CD4-positive, alpha-beta T cell (primary cell): ENCODE data around the gene YIF1A. TPM values are rescaled to one million over a fixed set of nuclear protein-coding genes. Genes with fewer than 3 reads are reported as not detected.

Experiments
- ATAC-seq: fragments of 200-7000 bp; cut with Tn5 transposase; one replicate; pipeline ENCODE4 v1.10.0; 2022; ENCODE audit warnings: mild to moderate bottlenecking; ENCODE audit not compliant: poor library complexity
- CTCF ChIA-PET: fragments of 350-600 bp; sonication (Branson Sonifier 250); formaldehyde crosslinking; loops from one replicate; lab custom pipeline; 2021; ENCODE audit warnings: antibody characterized with exemption, inconsistent platforms; lab: Charles Lee
- POLR2A ChIA-PET: fragments of 350-600 bp; sonication (Branson Sonifier 250); formaldehyde crosslinking; loops from one replicate; lab custom pipeline; 2021; ENCODE audit warnings: antibody characterized with exemption, inconsistent platforms; lab: Charles Lee
- DNase-seq, 14 experiments: peaks; one replicate each; pipeline ENCODE4 v3.0.0-alpha.2; 2013 to 2020; ENCODE audit warnings: mixed read lengths in 2 of 14
- H3K27ac ChIP-seq, 2 donors: one replicate each; pipeline versions ENCODE4 v1.5.1 to v1.7.0; 2013; ENCODE audit warnings: low read length in 2 of 2, low read depth in 1 of 2, mild to moderate bottlenecking in 1 of 2
- H3K27me3 ChIP-seq, 2 experiments: 1 replicate in 1 of 2; 2 replicates in 1 of 2; pipeline versions ENCODE4 v1.6.1 to v1.7.0; 2013; ENCODE audit warnings: low read length in 2 of 2, control low read depth in 1 of 2, mild to moderate bottlenecking in 1 of 2, moderate library complexity in 1 of 2; ENCODE audit not compliant: insufficient read depth in 2 of 2, control insufficient read depth in 1 of 2
- H3K36me3 ChIP-seq: one replicate; pipeline ENCODE4 v1.6.1; 2013; ENCODE audit warnings: low read length, control low read depth; ENCODE audit not compliant: insufficient read depth
- H3K4me1 ChIP-seq: one replicate; pipeline ENCODE4 v1.6.1; 2013; ENCODE audit warnings: low read length, control low read depth; ENCODE audit not compliant: insufficient read depth
- H3K4me3 ChIP-seq: one replicate; pipeline ENCODE4 v1.5.1; 2013; ENCODE audit warnings: mild to moderate bottlenecking, low read length, moderate library complexity
- H3K9me3 ChIP-seq, 2 experiments: 1 replicate in 1 of 2; 2 replicates in 1 of 2; pipeline versions ENCODE4 v1.6.1 to v1.7.0; 2013; ENCODE audit warnings: low read length in 2 of 2, mild to moderate bottlenecking in 2 of 2, control low read depth in 1 of 2, moderate library complexity in 1 of 2; ENCODE audit not compliant: control insufficient read depth in 1 of 2, insufficient read depth in 1 of 2
- H3K27ac Mint-ChIP-seq: one replicate; pipeline ENCODE4 v1.8.0; 2020; ENCODE audit warnings: mixed read lengths
- H3K27me3 Mint-ChIP-seq: one replicate; pipeline ENCODE4 v1.8.0; 2021; ENCODE audit warnings: mixed read lengths
- H3K36me3 Mint-ChIP-seq: one replicate; pipeline ENCODE4 v1.8.0; 2021; ENCODE audit warnings: low read depth, mixed read lengths
- H3K4me1 Mint-ChIP-seq: one replicate; pipeline ENCODE4 v1.8.0; 2021; ENCODE audit warnings: low read depth, mixed read lengths
- H3K4me3 Mint-ChIP-seq: one replicate; pipeline ENCODE4 v1.8.0; 2020; ENCODE audit warnings: mild to moderate bottlenecking, mixed read lengths
- H3K9me3 Mint-ChIP-seq: one replicate; pipeline ENCODE4 v1.8.0; 2020; ENCODE audit warnings: mixed read lengths
- intact Hi-C, 2 experiments: fragments of 100-400 bp; cut with DNase I in 1 of 2; cut with micrococcal nuclease in 1 of 2; formaldehyde crosslinking; loops; one replicate each; pipeline versions ENCODE4 v1.15.1 to v1.9.0; 2023 to 2025; cut with DNase I, micrococcal nuclease
- total RNA-seq, 174 experiments: library from RNA in 2 of 174; stranded (reverse) in 2 of 174; gene quantifications; one replicate each; pipeline ENCODE4 v1.2.3 and lab custom pipeline; 2021 to 2026
- TF ChIP-seq, protein P1 (sequence below): fragments of 200-600 bp; IDR thresholded peaks from one replicate; pipeline ENCODE4 v1.8.0; 2022; ENCODE audit warnings: antibody characterized with exemption, mild to moderate bottlenecking

Gene YIF1A
- total RNA-seq, 2 experiments from 2014 or later: 17.4 to 21.1 TPM

- Histone ChIP-seq H3K36me3 (no peaks in the 10 kb centered on the region), H3K27me3 (no peaks in the 10 kb centered on the region), H3K27ac (no peak overlapping the region), H3K4me1 (peaks cover 42% of the 10 kb centered on the region), H3K9me3 (no peaks in the 10 kb centered on the region), H3K4me3 (no peak overlapping the region)
- H3K27ac Mint-ChIP-seq: no peak overlapping the region
- ATAC-seq (no peak), DNase-seq (no peak)
- peaks cover 14% of the 10 kb centered on the region for H3K4me1 Mint-ChIP-seq
- POLR2A ChIA-PET: interaction anchor here (3.0 kb wide), 1 partner anchor 18 kb away, joined by 11 read pairs; no protein-coding TSS in a partner anchor
- intact Hi-C loops: no loop called here
- H3K9me3 Mint-ChIP-seq: no peaks in the 10 kb centered on the region
- no peak overlapping the region for H3K4me3 Mint-ChIP-seq
- CTCF ChIA-PET: interaction anchor here (3.5 to 3.6 kb wide), 2 partner anchors 20 to 75 kb away, joined by 22 to 30 read pairs; no protein-coding TSS in a partner anchor
- H3K36me3 Mint-ChIP-seq: no peaks in the 10 kb centered on the region
- TF ChIP-seq, protein P1, sequence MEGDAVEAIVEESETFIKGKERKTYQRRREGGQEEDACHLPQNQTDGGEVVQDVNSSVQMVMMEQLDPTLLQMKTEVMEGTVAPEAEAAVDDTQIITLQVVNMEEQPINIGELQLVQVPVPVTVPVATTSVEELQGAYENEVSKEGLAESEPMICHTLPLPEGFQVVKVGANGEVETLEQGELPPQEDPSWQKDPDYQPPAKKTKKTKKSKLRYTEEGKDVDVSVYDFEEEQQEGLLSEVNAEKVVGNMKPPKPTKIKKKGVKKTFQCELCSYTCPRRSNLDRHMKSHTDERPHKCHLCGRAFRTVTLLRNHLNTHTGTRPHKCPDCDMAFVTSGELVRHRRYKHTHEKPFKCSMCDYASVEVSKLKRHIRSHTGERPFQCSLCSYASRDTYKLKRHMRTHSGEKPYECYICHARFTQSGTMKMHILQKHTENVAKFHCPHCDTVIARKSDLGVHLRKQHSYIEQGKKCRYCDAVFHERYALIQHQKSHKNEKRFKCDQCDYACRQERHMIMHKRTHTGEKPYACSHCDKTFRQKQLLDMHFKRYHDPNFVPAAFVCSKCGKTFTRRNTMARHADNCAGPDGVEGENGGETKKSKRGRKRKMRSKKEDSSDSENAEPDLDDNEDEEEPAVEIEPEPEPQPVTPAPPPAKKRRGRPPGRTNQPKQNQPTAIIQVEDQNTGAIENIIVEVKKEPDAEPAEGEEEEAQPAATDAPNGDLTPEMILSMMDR: no peak
- peaks cover 4% of the 10 kb centered on the region for H3K27me3 Mint-ChIP-seq
Measured at GRCh38 chr11:66310324-66310723, 21.4 kb upstream of the YIF1A start.

DNA sequence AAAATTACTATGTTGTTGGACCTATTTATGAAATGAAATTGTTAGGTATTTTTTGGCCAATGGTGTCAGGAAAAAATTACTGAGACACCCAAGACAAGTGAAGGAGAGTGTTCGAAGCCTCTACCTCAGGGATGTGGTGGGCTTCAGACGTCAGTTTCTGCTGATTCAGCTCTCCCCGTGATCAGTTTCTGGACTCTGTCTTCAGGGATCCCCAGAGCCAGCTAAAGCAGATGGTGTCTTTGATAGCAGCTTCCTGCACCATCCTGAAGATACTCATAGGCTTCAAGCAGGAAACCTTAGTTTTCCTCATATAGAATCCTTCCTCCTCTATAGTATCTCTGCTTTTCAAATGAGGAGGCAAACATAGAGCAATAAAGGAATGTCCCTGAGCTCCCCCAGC lies 20.5 kb upstream of the YIF1A start:
- POLR2A ChIA-PET: no interaction called here
- Histone ChIP-seq H3K36me3 (no peaks in the 10 kb centered on the region), H3K27ac (no peak overlapping the region), H3K4me1 (peaks cover 34% of the 10 kb centered on the region), H3K9me3 (no peaks in the 10 kb centered on the region), H3K27me3 (no peaks in the 10 kb centered on the region), H3K4me3 (no peak overlapping the region)
- H3K9me3 Mint-ChIP-seq: no peaks in the 10 kb centered on the region
- peaks cover 4% of the 10 kb centered on the region for H3K27me3 Mint-ChIP-seq
- DNase-seq: no peak
- CTCF ChIA-PET: interaction anchor here (3.5 kb wide), 1 partner anchor 76 kb away, joined by 22 read pairs; no protein-coding TSS in a partner anchor
- intact Hi-C loops: no loop called here
- peaks cover 8% of the 10 kb centered on the region for H3K4me1 Mint-ChIP-seq
- TF ChIP-seq, protein P1: no peak
- H3K4me3 Mint-ChIP-seq: no peak overlapping the region
- no peak overlapping the region for H3K27ac Mint-ChIP-seq
- H3K36me3 Mint-ChIP-seq: no peaks in the 10 kb centered on the region
- no peak for ATAC-seq

DNA sequence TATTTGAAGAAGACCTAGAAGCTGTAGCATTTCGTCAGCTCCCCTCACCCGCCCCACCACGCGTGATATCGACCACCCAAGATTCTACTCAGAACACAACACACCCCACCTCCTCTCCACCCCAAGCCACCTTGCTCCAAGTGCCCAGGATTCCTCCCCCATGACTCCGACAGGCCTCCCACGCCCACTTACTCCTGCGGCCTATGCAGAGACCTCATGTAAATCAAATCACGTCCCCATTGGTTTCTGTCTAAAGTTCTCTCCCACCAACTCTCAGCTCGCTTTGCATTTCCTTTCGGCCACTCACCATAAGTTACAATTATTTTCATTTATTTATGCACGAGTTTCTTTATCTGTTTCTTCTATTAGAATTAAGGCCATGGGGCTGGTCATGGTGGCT lies 13.7 kb upstream of the YIF1A start:
- TF ChIP-seq, protein P1: no peak
- H3K9me3 Mint-ChIP-seq: no peaks in the 10 kb centered on the region
- intact Hi-C loops: no loop called here
- H3K36me3 ChIP-seq: no peaks in the 10 kb centered on the region
- H3K27ac ChIP-seq: no peak overlapping the region
- H3K36me3 Mint-ChIP-seq: no peaks in the 10 kb centered on the region
- ChIA-PET POLR2A (no interaction called here), CTCF (no interaction called here)
- peaks cover 2% of the 10 kb centered on the region for H3K27me3 Mint-ChIP-seq
- no peak for ATAC-seq
- H3K4me3 ChIP-seq: no peak overlapping the region
- no peaks in the 10 kb centered on the region for H3K27me3 ChIP-seq
- no peaks in the 10 kb centered on the region for H3K4me1 Mint-ChIP-seq
- H3K27ac Mint-ChIP-seq: no peak overlapping the region
- no peaks in the 10 kb centered on the region for H3K4me1 ChIP-seq
- no peaks in the 10 kb centered on the region for H3K9me3 ChIP-seq
- H3K4me3 Mint-ChIP-seq: no peak overlapping the region
- DNase-seq: no peak
